ENCODE measurements around the gene FRMD5.

Gene FRMD5

DNA sequence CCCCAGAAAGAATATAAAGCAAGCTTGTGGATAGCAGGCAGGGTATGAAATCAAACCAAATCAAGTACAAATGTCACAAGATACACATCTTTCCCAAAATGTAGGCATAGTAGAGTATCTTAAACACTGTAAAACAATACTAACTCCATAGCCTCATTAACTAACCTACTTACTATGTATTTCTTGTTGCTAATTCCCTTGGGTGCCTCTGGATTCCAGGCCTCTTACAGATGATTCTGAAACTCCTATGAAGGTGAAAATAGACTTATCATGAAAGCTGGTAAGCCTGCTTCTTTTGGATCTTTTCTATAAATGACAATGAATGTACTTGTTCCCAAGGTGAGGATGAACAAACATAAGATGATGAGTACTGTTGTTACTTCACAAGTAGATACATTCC, 93.8 kb downstream of the FRMD5 start:
- no peak overlapping the region for H3K4me3 ChIP-seq (replicated peaks; ENCODE audit: low read depth, low read length)
- TF ChIP-seq, protein P1, sequence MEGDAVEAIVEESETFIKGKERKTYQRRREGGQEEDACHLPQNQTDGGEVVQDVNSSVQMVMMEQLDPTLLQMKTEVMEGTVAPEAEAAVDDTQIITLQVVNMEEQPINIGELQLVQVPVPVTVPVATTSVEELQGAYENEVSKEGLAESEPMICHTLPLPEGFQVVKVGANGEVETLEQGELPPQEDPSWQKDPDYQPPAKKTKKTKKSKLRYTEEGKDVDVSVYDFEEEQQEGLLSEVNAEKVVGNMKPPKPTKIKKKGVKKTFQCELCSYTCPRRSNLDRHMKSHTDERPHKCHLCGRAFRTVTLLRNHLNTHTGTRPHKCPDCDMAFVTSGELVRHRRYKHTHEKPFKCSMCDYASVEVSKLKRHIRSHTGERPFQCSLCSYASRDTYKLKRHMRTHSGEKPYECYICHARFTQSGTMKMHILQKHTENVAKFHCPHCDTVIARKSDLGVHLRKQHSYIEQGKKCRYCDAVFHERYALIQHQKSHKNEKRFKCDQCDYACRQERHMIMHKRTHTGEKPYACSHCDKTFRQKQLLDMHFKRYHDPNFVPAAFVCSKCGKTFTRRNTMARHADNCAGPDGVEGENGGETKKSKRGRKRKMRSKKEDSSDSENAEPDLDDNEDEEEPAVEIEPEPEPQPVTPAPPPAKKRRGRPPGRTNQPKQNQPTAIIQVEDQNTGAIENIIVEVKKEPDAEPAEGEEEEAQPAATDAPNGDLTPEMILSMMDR (IDR thresholded peaks at IDR 0.05; ENCODE audit: low read length, missing control alignments), result no peak
- DNase-seq (ENCODE audit: low read depth), result peak; percentile 25

DNA sequence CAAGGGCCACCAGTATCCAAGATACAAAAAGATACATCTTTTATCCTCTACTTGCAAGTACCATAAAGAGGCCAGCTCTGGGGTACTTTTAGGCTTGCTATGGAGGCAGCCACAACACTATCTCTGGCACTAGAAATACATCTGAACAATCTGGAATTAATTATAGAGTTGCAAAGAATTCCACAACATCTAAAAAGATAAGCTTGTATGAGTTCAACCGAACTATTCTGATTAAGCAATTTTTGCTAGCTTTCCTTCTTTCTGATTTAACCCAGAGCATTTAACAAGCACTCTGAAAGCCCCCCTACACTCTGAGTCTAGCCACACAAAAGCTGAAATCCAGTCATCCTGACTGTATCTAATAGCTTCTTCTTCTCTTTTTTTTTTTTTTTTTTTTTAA, 95.4 kb downstream of the FRMD5 start:
- peak; percentile 37 for DNase-seq (ENCODE audit: low read depth)
- no peak overlapping the region for H3K4me3 ChIP-seq (replicated peaks; ENCODE audit: low read depth, low read length)
- TF ChIP-seq, protein P1 (IDR thresholded peaks at IDR 0.05; ENCODE audit: low read length, missing control alignments), result no peak

DNA sequence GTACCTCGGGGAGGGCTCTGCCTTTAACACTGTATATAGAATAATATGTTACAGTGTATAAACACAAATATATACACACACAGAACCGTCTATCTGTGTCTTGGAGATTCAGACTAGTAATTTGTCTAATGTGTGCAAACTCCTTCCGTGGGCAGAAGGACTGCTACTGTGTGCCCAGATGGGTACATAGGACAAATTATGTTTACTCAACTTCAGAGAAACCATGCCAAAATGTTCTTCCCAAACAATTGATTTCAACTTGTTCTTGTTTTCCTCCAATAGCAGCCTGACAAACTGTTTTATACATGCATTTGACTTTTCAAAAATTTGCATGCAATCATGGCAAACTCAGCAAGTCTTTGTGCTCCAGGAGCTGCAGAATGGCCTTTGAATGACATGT, 97.5 kb downstream of the FRMD5 start:
- TF ChIP-seq, protein P1 (IDR thresholded peaks at IDR 0.05; ENCODE audit: low read length, missing control alignments), result no peak
- no peak overlapping the region for H3K4me3 ChIP-seq (replicated peaks; ENCODE audit: low read depth, low read length)
- DNase-seq (ENCODE audit: low read depth), result no peak

DNA sequence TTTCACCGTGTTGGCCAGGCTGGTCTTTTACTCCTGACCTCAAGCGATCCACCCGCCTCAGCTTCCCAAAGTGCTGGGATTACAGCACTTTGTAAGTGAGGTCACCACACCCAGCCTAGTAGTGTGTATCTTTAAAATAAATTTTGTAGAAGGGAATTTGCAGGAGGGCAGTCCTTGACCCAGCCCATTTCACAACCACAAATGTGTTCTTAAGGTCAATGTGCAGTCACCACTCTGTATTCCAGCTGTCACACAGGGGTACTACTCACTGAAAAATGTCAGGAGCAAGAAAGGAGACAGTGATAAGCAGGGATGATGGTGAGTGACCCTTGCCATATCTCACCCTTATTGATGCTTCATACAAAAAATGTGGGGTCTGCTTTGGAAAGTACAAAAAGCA, 98.5 kb downstream of the FRMD5 start:
- no peak for DNase-seq (ENCODE audit: low read depth)
- TF ChIP-seq, protein P1 (IDR thresholded peaks at IDR 0.05; ENCODE audit: low read length, missing control alignments), result no peak
- no peak overlapping the region for H3K4me3 ChIP-seq (replicated peaks; ENCODE audit: low read depth, low read length)

DNA sequence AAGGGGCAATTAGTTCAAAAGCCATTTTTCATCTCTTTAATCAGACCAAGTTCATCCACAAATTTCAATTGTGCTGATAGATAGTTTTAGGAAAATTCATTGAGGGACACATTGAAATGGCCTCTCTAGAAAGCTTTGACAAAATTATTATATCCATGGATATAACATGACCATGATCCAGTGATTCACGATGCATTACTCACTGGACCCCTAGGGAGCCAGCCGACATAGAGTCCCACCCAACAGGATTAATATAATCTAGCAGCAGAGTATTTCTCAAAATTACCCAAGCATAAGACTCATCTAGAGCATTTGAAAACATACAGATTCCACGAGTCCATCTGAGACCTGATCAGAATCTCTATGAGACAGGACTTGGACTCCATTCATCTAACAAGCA, 100.3 kb downstream of the FRMD5 start:
- H3K4me3 ChIP-seq (replicated peaks; ENCODE audit: low read depth, low read length), result no peak overlapping the region
- TF ChIP-seq, protein P1 (IDR thresholded peaks at IDR 0.05; ENCODE audit: low read length, missing control alignments), result no peak
- no peak for DNase-seq (ENCODE audit: low read depth)

DNA sequence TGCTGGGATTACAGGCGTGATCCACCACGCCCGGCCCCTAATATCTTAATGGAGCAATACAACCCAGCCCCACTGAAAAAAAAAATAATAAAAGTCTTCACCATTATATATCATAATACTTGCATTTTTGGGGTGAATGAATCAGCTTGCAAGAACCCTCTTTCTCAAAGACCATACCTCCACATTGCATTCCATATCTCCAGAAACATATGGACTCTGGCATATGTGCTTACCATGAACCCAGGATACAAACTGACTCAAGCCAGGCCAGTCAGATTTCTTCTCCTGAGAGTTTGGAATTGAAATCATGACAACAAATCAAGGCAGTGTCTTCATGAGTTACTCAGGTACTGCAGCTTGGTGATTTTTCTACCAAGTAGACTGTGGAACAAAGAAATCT, 101.2 kb downstream of the FRMD5 start:
- TF ChIP-seq, protein P1 (IDR thresholded peaks at IDR 0.05; ENCODE audit: low read length, missing control alignments), result no peak
- H3K4me3 ChIP-seq (replicated peaks; ENCODE audit: low read depth, low read length), result no peak overlapping the region
- no peak for DNase-seq (ENCODE audit: low read depth)

DNA sequence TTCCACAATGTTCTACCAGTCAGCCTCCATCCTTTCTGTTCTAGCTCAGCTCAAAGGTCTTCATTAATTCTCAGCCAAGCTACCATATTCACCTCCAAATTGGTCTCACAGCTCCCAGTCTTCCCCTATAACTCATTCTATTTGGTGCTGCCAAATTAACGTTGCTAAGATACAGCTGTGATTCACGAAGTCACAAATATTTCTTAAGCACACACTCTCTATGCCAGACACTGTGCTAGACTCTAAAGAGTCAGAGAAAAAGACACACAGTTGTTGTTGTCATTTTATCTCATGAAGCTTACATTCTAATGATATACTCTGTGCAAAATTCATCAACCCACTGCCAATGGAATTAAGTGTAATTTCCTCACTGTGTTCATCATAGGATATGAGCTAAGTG, 102.8 kb downstream of the FRMD5 start:
- TF ChIP-seq, protein P1 (IDR thresholded peaks at IDR 0.05; ENCODE audit: low read length, missing control alignments), result no peak
- DNase-seq (ENCODE audit: low read depth), result peak; percentile 74
- no peak overlapping the region for H3K4me3 ChIP-seq (replicated peaks; ENCODE audit: low read depth, low read length)

Measured in fibroblast of pulmonary artery (primary cell).